ENCODE data around the gene VPREB3. TPM values are rescaled to one million over a fixed set of nuclear protein-coding genes. Genes with fewer than 3 reads are reported as not detected.

The VPREB3 gene
- polyA plus RNA-seq, 1 donor (not counting 4 experiments of a cell fraction or from before 2014, with no cell fraction given), result not detected

- Histone ChIP-seq H3K27me3 (ENCODE audit: control insufficient read depth, extremely low read depth, insufficient read depth, low read length) (no peaks in the 10 kb centered on the region), H3K79me2 (ENCODE audit: control insufficient read depth, insufficient read depth, low read length) (peaks cover 3% of the 10 kb centered on the region), H3K27ac (ENCODE audit: control insufficient read depth, insufficient read depth, low read length) (peak within 1 kb of the TSS; percentile 86), H3K9ac (ENCODE audit: control insufficient read depth, extremely low read depth, insufficient read depth, low read length) (peak within 1 kb of the TSS; percentile 90), H3K36me3 (ENCODE audit: control insufficient read depth in 2 of 2, extremely low read depth in 1 of 2, insufficient read depth in 2 of 2, low read length in 2 of 2) (no peaks in the 10 kb centered on the region), H4K20me1 (ENCODE audit: control insufficient read depth, extremely low read depth, insufficient read depth, low read length) (no peaks in the 10 kb centered on the region), H2AFZ (ENCODE audit: control insufficient read depth, low read length) (peak within 1 kb of the TSS; percentile 93), H3K9me1 (ENCODE audit: control insufficient read depth, extremely low read depth, insufficient read depth, low read length) (no peaks in the 10 kb centered on the region), H3K4me3 (ENCODE audit: control insufficient read depth in 2 of 3, extremely low read depth in 1 of 3, insufficient read depth in 2 of 3, low read depth in 1 of 3, low read length in 3 of 3) (peak within 1 kb of the TSS; percentile 62 to 86 (median 82)), H3K4me2 (ENCODE audit: control insufficient read depth, extremely low read depth, insufficient read depth, low read depth, low read length) (peak within 1 kb of the TSS; percentile 88), H3K9me3 (ENCODE audit: control insufficient read depth, low read depth, low read length) (no peaks in the 10 kb centered on the region), H3K4me1 (ENCODE audit: control insufficient read depth, extremely low read depth, insufficient read depth, low read length) (peaks cover 11% of the 10 kb centered on the region)
- dilution Hi-C loops (cut with MboI; ENCODE audit: extremely low pct_ligation_motif_present, low sequenced_read_pairs), result no loop called here
- FAIRE-seq, result no peak
- TF ChIP-seq, protein P1, sequence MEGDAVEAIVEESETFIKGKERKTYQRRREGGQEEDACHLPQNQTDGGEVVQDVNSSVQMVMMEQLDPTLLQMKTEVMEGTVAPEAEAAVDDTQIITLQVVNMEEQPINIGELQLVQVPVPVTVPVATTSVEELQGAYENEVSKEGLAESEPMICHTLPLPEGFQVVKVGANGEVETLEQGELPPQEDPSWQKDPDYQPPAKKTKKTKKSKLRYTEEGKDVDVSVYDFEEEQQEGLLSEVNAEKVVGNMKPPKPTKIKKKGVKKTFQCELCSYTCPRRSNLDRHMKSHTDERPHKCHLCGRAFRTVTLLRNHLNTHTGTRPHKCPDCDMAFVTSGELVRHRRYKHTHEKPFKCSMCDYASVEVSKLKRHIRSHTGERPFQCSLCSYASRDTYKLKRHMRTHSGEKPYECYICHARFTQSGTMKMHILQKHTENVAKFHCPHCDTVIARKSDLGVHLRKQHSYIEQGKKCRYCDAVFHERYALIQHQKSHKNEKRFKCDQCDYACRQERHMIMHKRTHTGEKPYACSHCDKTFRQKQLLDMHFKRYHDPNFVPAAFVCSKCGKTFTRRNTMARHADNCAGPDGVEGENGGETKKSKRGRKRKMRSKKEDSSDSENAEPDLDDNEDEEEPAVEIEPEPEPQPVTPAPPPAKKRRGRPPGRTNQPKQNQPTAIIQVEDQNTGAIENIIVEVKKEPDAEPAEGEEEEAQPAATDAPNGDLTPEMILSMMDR (optimal IDR thresholded peaks at IDR 0.05 in 1 of 3, IDR thresholded peaks at IDR 0.05 in 1 of 3, conservative IDR thresholded peaks at IDR 0.05 in 1 of 3; ENCODE audit: extremely low read depth in 1 of 3, insufficient read depth in 2 of 3, low read length in 3 of 3), result peak in 1 of 3 experiments; percentile 5
- TF ChIP-seq EZH2 (IDR thresholded peaks at IDR 0.05; ENCODE audit: low read length), result no peak
- peak; percentile 28 for DNase-seq (ENCODE audit: low read depth, low spot score)
These were observed 3.3 kb downstream of the VPREB3 start, which contains the start of gene ZNF70 for GRCh38 chr22:23750714-23751440. Gene ZNF70, minus strand, starts transcription at chr22:23751112. Its CDS starts 5,972 bp downstream, at chr22:23745140.

GRCh38 chr22:23750367-23750713, 3.9 kb downstream of the VPREB3 start:
- H3K79me2 ChIP-seq (ENCODE audit: control insufficient read depth, insufficient read depth, low read length), result peaks cover 3% of the 10 kb centered on the region
- H3K27ac ChIP-seq (ENCODE audit: control insufficient read depth, insufficient read depth, low read length), result peak overlapping the region; percentile 40
- FAIRE-seq, result no peak
- no peaks in the 10 kb centered on the region for H3K9me1 ChIP-seq (ENCODE audit: control insufficient read depth, extremely low read depth, insufficient read depth, low read length)
- dilution Hi-C loops (cut with MboI; ENCODE audit: extremely low pct_ligation_motif_present, low sequenced_read_pairs), result no loop called here
- peaks cover 11% of the 10 kb centered on the region for H3K4me1 ChIP-seq (ENCODE audit: control insufficient read depth, extremely low read depth, insufficient read depth, low read length)
- H3K27me3 ChIP-seq (ENCODE audit: control insufficient read depth, extremely low read depth, insufficient read depth, low read length), result no peaks in the 10 kb centered on the region
- TF ChIP-seq, protein P1 (optimal IDR thresholded peaks at IDR 0.05 in 1 of 3, IDR thresholded peaks at IDR 0.05 in 1 of 3, conservative IDR thresholded peaks at IDR 0.05 in 1 of 3; ENCODE audit: extremely low read depth in 1 of 3, insufficient read depth in 2 of 3, low read length in 3 of 3), result no peak
- no peak for TF ChIP-seq EZH2 (IDR thresholded peaks at IDR 0.05; ENCODE audit: low read length)
- H4K20me1 ChIP-seq (ENCODE audit: control insufficient read depth, extremely low read depth, insufficient read depth, low read length), result no peaks in the 10 kb centered on the region
- no peak for DNase-seq (ENCODE audit: low read depth, low spot score)
- peak overlapping the region; percentile 73 for H3K9ac ChIP-seq (ENCODE audit: control insufficient read depth, extremely low read depth, insufficient read depth, low read length)
- H3K4me2 ChIP-seq (ENCODE audit: control insufficient read depth, extremely low read depth, insufficient read depth, low read depth, low read length), result peak overlapping the region; percentile 88
- no peaks in the 10 kb centered on the region for H3K9me3 ChIP-seq (ENCODE audit: control insufficient read depth, low read depth, low read length)
- no peaks in the 10 kb centered on the region for H3K36me3 ChIP-seq (ENCODE audit: control insufficient read depth in 2 of 2, extremely low read depth in 1 of 2, insufficient read depth in 2 of 2, low read length in 2 of 2)
- peak overlapping the region; percentile 82 for H2AFZ ChIP-seq (ENCODE audit: control insufficient read depth, low read length)
- H3K4me3 ChIP-seq (ENCODE audit: control insufficient read depth in 2 of 3, extremely low read depth in 1 of 3, insufficient read depth in 2 of 3, low read depth in 1 of 3, low read length in 3 of 3), result peak overlapping the region; percentile 62 to 83 (median 77)
